Liver (tissue), 9 donors: Measurements from ENCODE around the gene SYCN. TPM values are rescaled to one million over a fixed set of nuclear protein-coding genes. Genes with fewer than 3 reads are reported as not detected.

Experiments used
- DNase-seq: peaks from one replicate; pipeline ENCODE4 v3.0.0-alpha.2; 2017; ENCODE audit warnings: low spot score
- H3K27ac ChIP-seq, 2 donors: one replicate each; pipeline ENCODE4 v1.7.0; 2013; ENCODE audit warnings: inconsistent platforms in 2 of 2, low read length in 2 of 2, control low read depth in 1 of 2, low read depth in 1 of 2, mild to moderate bottlenecking in 1 of 2
- H3K27me3 ChIP-seq, 4 donors: one replicate each; pipeline versions ENCODE4 v1.6.1 to v1.7.0; 2013; ENCODE audit warnings: low read length in 3 of 4, inconsistent platforms in 1 of 4, mild to moderate bottlenecking in 1 of 4, moderate library complexity in 1 of 4; ENCODE audit not compliant: control insufficient read depth in 4 of 4, insufficient read depth in 4 of 4
- H3K36me3 ChIP-seq, 4 donors: one replicate each; pipeline versions ENCODE4 v1.6.1 to v1.7.0; 2013; ENCODE audit warnings: low read length in 3 of 4, mild to moderate bottlenecking in 3 of 4, low read depth in 1 of 4, moderate library complexity in 1 of 4; ENCODE audit not compliant: control insufficient read depth in 4 of 4, insufficient read depth in 3 of 4
- H3K4me1 ChIP-seq, 4 donors: one replicate each; pipeline versions ENCODE4 v1.6.1 to v1.7.0; 2013; ENCODE audit warnings: low read length in 3 of 4, mild to moderate bottlenecking in 3 of 4, moderate library complexity in 1 of 4; ENCODE audit not compliant: control insufficient read depth in 4 of 4, insufficient read depth in 4 of 4
- H3K4me3 ChIP-seq, 3 donors: one replicate each; pipeline versions ENCODE4 v1.6.1 to v1.7.0; 2013; ENCODE audit warnings: low read length in 3 of 3, control low read depth in 1 of 3, low read depth in 1 of 3, mild to moderate bottlenecking in 1 of 3
- H3K9ac ChIP-seq, 2 donors: one replicate each; pipeline ENCODE4 v1.7.0; 2013; ENCODE audit warnings: low read length in 2 of 2, mild to moderate bottlenecking in 2 of 2, moderate library complexity in 2 of 2, control low read depth in 1 of 2, low read depth in 1 of 2
- H3K9me3 ChIP-seq, 4 donors: one replicate each; pipeline versions ENCODE4 v1.6.1 to v1.7.0; 2013; ENCODE audit warnings: low read length in 3 of 4; ENCODE audit not compliant: control insufficient read depth in 4 of 4
- EGR1 ChIP-seq, 2 donors: IDR thresholded peaks; 2 replicates each; pipeline ENCODE4 v1.6.1; 2016 to 2018; ENCODE audit warnings: antibody characterized with exemption in 2 of 2, low read depth in 2 of 2
- FOXA1 ChIP-seq: IDR thresholded peaks from 2 replicates; pipeline ENCODE4 v1.6.1; 2016; ENCODE audit warnings: antibody characterized with exemption
- FOXA2 ChIP-seq: IDR thresholded peaks from 2 replicates; pipeline ENCODE4 v1.6.1; 2016; ENCODE audit warnings: antibody characterized with exemption
- GABPA ChIP-seq, 2 donors: IDR thresholded peaks in 1 of 2; conservative IDR thresholded peaks in 1 of 2; 2 replicates each; pipeline ENCODE4 v1.6.1; 2016; ENCODE audit warnings: antibody characterized with exemption in 2 of 2, mild to moderate bottlenecking in 1 of 2, moderate library complexity in 1 of 2
- HNF4A ChIP-seq, 2 donors: conservative IDR thresholded peaks; 2 replicates each; pipeline ENCODE4 v1.6.1; 2016; ENCODE audit warnings: antibody characterized with exemption in 2 of 2, mild to moderate bottlenecking in 2 of 2
- HNF4G ChIP-seq: IDR thresholded peaks from 2 replicates; pipeline ENCODE4 v1.6.1; 2016; ENCODE audit warnings: antibody characterized with exemption
- JUND ChIP-seq, 2 donors: IDR thresholded peaks; 2 replicates each; pipeline ENCODE4 v1.6.1; 2016; ENCODE audit warnings: antibody characterized with exemption in 2 of 2
- RAD21 ChIP-seq, 2 donors: IDR thresholded peaks; 2 replicates each; pipeline ENCODE4 v1.6.1; 2016; ENCODE audit warnings: antibody characterized with exemption in 2 of 2, mild to moderate bottlenecking in 2 of 2
- RXRA ChIP-seq, 2 donors: IDR thresholded peaks; 2 replicates each; pipeline ENCODE4 v1.6.1; 2017 to 2018; ENCODE audit warnings: antibody characterized with exemption in 2 of 2, mild to moderate bottlenecking in 1 of 2
- SP1 ChIP-seq: IDR thresholded peaks from 2 replicates; pipeline ENCODE4 v1.6.1; 2018; ENCODE audit warnings: antibody characterized with exemption, mild to moderate bottlenecking
- TAF1 ChIP-seq: conservative IDR thresholded peaks from 2 replicates; pipeline ENCODE4 v1.6.1; 2016; ENCODE audit warnings: antibody characterized with exemption, mild to moderate bottlenecking
- YY1 ChIP-seq: IDR thresholded peaks from 2 replicates; pipeline ENCODE4 v1.6.1; 2016; ENCODE audit warnings: antibody characterized with exemption, mild to moderate bottlenecking
- WGBS: extraction: QIAGEN DNeasy Blood & Tissue Kit; methylation state at CpG from one replicate; pipeline ENCODE4 v1.1.7; 2013; 5-methylcytosine and 5-hydroxymethylcytosine counted together
- polyA plus RNA-seq, 2 donors: library from polyadenylated mRNA; stranded (reverse) in 1 of 2; unstranded in 1 of 2; fragments of 200-250 nt in 1 of 2; fragments of >200 nt in 1 of 2; fragmentation: Nextera tagmentation in 1 of 2; extraction: Ambion mirVana in 1 of 2; gene quantifications; one replicate each; pipeline versions ENCODE4 v1.2.1 to v1.2.3, GENCODE V29; 2013 to 2015
- total RNA-seq, 2 donors: library from RNA; depleted of rRNA; stranded (reverse); fragments of >200 nt; gene quantifications; one replicate each; pipeline ENCODE4 v1.2.3, GENCODE V29; 2014
- TF ChIP-seq, protein P1 (sequence below): IDR thresholded peaks from 2 replicates; pipeline ENCODE4 v1.6.1; 2016; ENCODE audit warnings: antibody characterized with exemption
- TF ChIP-seq, protein P2 (sequence below): IDR thresholded peaks from 2 replicates; pipeline ENCODE4 v1.6.1; 2016; ENCODE audit warnings: antibody characterized with exemption
- TF ChIP-seq, protein P3 (sequence below): IDR thresholded peaks from 2 replicates; pipeline ENCODE4 v1.6.1; 2016; ENCODE audit warnings: antibody characterized with exemption, mild to moderate bottlenecking
- TF ChIP-seq, protein P4 (sequence below): fragments of 150-350 bp; IDR thresholded peaks from 2 replicates; pipeline ENCODE4 v1.5.1; 2017; ENCODE audit warnings: improper control_type of control experiment, low read depth, low read length; ENCODE audit not compliant: missing input control
- donor health status: healthy.
- donor health status: healthy.
- donor health status: healthy.
- donor health status: healthy.
- donor health status: healthy.

Gene SYCN
- total and polyA plus RNA-seq, 4 donors, result not detected

DNA sequence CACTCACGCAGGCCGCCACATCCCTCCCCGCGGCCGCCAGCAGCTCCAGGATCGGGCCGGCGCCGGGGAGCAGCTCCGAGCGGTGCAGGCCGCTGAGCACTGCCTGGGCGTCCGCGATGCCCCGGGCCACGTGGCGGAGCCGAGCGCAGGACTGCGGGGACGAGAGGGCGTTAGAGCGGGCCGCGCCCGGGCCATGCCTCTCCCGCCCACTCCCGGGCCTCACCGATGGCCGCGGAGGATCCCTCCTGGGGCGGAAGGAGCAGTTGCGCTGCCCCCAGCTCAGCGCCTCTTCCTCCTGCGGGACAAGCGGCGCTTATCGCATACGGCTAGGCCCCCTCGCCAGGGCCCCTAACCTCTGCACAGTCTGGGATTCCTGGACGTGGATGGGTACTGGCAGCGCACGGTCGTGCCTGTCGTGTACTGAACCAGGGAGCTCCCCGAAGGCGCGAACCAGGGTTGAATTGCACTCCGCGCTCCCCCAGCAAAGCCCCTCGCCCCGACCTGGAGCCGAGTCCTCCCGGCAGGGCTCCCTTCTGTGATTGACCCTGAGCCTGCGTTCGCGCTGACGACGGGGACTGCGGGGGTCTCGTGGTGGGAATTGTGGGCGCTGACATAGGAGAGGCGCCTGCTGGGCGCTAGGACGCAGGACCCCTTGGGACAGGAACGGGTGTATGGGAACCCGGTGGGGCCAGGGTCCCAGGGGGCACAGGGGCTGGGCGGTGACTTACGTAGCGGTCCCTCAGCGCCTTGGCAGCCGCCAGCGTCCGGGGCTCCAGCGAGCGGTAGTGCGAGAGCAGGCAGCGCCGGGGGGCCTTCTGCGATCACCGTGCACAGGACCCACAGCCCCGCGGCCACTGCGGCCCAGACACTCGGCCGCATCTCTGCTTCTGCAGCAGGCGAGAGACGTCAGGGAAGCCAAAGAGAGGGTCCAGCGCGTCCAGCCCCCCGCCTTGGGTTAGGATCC, 43.9 kb upstream of the SYCN start:
- DNase-seq, result no peak
- Histone ChIP-seq H3K9me3 (no peaks in the 10 kb centered on the region), H3K36me3 (no peaks in the 10 kb centered on the region), H3K27me3 (peaks cover 0 to 2% (median 0%) of the 10 kb centered on the region in 4 donors), H3K27ac (no peak overlapping the region), H3K4me3 (no peak overlapping the region), H3K9ac (no peak overlapping the region), H3K4me1 (peaks cover 3 to 20% (median 15%) of the 10 kb centered on the region in 4 donors)
- TF ChIP-seq HNF4G (no peak), RXRA (IDR thresholded peaks at IDR 0.05) (no peak), RAD21 (IDR thresholded peaks at IDR 0.05) (no peak), HNF4A (conservative IDR thresholded peaks at IDR 0.05) (no peak), SP1 (no peak), GABPA (IDR thresholded peaks at IDR 0.05 in 1 of 2, conservative IDR thresholded peaks at IDR 0.05 in 1 of 2) (no peak), FOXA1 (no peak), JUND (IDR thresholded peaks at IDR 0.05) (no peak), YY1 (no peak), EGR1 (IDR thresholded peaks at IDR 0.05; ENCODE audit: low read depth in 2 of 2) (no peak), TAF1 (no peak), FOXA2 (no peak)
- TF ChIP-seq, protein P1, sequence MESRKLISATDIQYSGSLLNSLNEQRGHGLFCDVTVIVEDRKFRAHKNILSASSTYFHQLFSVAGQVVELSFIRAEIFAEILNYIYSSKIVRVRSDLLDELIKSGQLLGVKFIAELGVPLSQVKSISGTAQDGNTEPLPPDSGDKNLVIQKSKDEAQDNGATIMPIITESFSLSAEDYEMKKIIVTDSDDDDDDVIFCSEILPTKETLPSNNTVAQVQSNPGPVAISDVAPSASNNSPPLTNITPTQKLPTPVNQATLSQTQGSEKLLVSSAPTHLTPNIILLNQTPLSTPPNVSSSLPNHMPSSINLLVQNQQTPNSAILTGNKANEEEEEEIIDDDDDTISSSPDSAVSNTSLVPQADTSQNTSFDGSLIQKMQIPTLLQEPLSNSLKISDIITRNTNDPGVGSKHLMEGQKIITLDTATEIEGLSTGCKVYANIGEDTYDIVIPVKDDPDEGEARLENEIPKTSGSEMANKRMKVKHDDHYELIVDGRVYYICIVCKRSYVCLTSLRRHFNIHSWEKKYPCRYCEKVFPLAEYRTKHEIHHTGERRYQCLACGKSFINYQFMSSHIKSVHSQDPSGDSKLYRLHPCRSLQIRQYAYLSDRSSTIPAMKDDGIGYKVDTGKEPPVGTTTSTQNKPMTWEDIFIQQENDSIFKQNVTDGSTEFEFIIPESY, result no peak
- TF ChIP-seq, protein P2, sequence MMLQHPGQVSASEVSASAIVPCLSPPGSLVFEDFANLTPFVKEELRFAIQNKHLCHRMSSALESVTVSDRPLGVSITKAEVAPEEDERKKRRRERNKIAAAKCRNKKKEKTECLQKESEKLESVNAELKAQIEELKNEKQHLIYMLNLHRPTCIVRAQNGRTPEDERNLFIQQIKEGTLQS, result no peak
- TF ChIP-seq, protein P3, sequence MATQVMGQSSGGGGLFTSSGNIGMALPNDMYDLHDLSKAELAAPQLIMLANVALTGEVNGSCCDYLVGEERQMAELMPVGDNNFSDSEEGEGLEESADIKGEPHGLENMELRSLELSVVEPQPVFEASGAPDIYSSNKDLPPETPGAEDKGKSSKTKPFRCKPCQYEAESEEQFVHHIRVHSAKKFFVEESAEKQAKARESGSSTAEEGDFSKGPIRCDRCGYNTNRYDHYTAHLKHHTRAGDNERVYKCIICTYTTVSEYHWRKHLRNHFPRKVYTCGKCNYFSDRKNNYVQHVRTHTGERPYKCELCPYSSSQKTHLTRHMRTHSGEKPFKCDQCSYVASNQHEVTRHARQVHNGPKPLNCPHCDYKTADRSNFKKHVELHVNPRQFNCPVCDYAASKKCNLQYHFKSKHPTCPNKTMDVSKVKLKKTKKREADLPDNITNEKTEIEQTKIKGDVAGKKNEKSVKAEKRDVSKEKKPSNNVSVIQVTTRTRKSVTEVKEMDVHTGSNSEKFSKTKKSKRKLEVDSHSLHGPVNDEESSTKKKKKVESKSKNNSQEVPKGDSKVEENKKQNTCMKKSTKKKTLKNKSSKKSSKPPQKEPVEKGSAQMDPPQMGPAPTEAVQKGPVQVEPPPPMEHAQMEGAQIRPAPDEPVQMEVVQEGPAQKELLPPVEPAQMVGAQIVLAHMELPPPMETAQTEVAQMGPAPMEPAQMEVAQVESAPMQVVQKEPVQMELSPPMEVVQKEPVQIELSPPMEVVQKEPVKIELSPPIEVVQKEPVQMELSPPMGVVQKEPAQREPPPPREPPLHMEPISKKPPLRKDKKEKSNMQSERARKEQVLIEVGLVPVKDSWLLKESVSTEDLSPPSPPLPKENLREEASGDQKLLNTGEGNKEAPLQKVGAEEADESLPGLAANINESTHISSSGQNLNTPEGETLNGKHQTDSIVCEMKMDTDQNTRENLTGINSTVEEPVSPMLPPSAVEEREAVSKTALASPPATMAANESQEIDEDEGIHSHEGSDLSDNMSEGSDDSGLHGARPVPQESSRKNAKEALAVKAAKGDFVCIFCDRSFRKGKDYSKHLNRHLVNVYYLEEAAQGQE, result no peak
- TF ChIP-seq, protein P4, sequence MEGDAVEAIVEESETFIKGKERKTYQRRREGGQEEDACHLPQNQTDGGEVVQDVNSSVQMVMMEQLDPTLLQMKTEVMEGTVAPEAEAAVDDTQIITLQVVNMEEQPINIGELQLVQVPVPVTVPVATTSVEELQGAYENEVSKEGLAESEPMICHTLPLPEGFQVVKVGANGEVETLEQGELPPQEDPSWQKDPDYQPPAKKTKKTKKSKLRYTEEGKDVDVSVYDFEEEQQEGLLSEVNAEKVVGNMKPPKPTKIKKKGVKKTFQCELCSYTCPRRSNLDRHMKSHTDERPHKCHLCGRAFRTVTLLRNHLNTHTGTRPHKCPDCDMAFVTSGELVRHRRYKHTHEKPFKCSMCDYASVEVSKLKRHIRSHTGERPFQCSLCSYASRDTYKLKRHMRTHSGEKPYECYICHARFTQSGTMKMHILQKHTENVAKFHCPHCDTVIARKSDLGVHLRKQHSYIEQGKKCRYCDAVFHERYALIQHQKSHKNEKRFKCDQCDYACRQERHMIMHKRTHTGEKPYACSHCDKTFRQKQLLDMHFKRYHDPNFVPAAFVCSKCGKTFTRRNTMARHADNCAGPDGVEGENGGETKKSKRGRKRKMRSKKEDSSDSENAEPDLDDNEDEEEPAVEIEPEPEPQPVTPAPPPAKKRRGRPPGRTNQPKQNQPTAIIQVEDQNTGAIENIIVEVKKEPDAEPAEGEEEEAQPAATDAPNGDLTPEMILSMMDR, result no peak
- 20% methylated on average over 92 of the region's 92 CpGs for WGBS
